GM18499 (cell line): ENCODE results near the gene LY6G5B.

ENCODE experiments used
- ATAC-seq: cut with Tn5 transposase; IDR thresholded peaks from one replicate; pipeline ENCODE4 v1.9.1; 2021; ENCODE audit warnings: moderate number of reproducible peaks; ENCODE audit not compliant: insufficient read depth, unreplicated experiment

The LY6G5B gene

DNA sequence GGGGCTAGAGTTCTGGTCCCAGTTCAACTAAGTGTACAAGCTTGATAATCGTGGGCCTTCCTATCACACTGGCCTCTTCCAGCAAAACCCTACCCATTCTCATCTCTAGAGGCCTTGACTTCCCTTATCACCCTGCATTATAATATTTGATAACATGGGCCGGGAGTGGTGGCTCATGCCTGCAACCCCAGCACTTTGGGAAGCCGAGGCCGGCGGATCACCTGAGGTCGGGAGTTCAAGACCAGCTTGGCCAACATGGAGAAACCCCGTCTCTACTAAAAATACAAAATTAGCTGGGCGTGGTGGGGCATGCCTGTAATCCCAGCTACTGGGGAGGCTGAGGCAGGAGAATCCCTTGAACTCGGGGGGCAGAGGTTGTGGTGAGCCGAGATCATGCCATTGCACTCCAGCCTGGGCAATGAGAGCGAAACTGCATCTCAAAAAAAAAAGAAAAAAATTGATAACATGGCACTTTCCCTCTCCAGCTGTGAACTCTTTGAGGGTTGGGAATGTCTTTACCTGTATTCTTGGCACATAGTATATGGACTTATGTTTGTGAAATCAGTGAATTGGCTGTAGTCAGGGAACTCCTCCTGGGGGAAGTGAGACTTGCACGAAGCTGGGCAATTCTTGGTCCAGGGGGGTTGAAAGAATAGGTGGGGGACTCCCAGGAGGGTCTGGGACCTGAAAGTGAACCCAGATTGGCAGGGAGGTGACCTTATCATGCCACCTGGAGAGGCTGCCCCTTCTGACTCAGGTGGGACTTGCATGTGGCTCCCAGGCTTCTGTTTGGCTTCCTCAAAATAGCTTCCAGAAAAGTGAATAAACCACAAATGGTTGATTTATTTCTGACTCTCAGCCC, 8.3 kb upstream of the LY6G5B start:
- ATAC-seq = no peak

DNA sequence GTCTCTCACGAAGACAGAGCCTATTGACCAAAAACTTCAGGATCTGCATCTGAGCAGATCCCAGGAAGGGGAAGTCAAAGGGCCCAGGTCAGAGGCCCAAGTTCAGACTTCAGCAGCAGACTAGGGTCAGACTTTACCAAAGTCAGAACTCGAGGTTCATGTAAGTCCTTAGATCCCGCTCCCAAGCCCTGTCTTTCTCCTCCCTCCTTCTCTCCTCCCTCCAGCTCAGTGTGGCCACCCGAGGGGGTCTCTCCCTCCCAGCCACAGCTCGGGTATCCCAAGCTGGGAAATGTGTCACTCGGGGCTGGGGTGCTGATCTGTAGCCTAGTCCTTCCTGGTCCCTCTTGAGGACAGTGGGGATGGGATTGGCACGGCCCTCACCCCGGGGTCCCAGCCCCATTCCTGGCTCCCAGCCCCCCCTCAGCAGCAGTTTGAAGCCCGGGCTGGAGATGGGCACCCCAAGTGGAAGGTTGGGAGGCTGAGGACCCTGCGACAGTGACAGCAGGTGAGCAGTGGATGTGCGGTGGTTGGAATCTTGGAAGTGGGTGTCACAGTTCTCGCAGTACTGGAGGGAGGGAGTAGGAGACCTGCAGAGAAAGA, 7.6 kb upstream of the LY6G5B start:
- ATAC-seq = no peak

DNA sequence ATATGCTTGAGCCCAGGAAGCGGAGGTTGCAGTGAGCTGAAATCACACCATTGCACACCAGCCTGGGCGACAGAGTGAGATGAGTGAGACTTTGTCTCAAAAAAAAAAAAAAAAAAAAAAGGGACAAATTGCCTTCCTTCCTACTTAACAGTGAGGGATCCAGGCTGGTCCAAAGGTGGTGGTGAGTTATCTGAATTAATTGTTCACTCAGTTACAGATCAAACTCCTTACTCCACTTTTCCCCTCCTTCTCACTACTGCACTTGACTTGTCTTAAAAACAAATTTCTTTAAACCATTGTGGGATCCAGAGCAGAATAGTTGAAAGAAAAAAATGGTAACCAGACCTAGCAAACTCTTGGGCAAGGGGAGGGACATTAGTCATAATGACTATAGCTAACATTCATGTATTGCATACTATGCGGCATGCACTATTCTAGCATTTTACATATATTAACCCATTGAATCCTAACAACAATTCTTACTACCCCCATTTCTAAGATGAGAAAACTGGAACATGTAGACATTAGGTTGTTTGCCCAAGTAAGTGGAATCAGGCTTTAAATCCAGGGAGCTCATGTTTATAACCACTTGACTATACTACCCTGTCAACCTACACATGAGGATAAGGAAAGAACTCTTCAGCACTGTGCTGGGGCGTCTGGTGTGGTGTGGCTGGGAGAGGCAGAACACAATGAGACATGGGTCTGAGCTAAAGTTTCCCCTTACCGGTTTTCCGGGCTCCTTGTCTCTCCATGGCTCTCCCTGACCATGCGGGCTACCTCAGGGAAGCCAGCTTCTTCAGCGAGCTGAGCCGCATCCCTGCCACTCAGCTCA, 6.4 kb upstream of the LY6G5B start:
- ATAC-seq = no peak

DNA sequence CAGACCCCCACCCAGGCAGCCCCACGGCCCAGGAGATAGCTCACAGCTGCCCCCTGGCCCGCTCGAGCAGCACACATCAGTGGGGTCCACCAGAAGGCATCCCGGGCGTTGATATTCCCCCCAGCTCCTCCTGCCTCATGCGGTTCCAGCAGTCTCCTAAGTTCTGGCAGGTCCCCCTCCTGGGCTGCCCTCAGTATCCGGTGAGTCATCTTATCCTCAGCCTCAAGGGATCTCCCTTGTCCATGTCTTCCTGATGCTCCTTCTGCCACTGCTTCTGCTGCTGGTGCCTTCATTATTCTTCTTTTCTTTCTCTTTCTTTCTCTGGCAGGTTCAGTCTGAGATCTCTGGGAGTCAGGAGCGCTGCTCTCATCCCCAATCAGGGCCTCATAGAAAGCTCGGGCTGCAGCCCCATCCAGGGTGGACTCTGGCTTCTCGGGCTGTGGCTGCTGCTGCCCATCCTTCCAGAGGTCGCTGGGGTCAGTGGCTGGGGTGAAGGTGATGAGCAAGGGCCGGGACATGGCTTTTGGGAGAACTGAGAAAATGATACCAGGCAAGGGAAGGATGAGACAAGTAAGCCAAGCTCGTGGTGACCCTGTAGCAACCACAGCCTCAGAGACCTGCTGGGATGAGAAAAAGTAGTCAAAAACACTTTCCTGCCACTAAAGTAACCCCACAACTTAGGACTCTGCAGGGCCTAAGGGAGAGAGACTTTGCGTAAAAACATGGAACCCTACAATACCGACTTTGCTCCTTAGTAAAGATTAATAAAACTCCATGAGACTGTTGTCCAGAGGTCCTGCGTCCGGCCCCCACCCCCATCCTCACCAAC, 5.6 kb upstream of the LY6G5B start:
- ATAC-seq = no peak

DNA sequence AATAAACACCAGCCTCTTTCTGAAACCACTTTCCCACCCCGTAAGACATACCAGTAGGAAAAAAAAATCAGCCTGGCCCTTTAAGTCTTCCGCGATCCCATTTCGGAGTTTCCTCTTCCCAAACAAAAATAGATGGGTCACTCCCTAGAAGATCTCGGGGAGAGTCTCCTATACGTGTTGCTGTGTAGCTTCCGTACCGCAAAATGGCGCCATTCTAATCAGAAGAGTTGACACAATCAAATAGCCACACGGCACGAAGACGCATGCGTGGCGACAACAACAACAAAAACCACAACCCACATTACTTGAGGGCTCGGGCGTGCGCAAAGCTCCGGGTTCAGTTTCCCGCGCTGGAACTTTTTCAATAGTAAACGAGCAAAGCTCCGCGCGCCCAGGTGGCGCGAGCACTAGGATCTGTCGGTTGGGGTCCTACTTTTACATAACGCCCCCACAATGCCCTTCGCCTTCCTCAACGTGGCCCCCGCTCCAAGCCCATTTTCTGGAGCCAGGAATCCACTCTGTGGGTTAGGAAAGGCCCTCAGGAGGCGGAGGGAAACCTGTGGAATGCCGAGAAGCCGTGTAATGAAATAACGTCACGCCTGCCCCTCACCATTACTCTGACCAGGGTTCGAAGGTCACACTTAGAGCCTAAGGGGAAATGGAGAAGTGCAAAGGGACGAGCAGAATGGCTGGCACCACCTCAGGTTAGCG, 4.8 kb upstream of the LY6G5B start, which contains the start of gene GPANK1:
TSS of gene GPANK1 (minus strand) at position 208 of the 711 bp plus-strand sequence. CDS start 519 bp downstream, outside the sequence.
- no peak for ATAC-seq

DNA sequence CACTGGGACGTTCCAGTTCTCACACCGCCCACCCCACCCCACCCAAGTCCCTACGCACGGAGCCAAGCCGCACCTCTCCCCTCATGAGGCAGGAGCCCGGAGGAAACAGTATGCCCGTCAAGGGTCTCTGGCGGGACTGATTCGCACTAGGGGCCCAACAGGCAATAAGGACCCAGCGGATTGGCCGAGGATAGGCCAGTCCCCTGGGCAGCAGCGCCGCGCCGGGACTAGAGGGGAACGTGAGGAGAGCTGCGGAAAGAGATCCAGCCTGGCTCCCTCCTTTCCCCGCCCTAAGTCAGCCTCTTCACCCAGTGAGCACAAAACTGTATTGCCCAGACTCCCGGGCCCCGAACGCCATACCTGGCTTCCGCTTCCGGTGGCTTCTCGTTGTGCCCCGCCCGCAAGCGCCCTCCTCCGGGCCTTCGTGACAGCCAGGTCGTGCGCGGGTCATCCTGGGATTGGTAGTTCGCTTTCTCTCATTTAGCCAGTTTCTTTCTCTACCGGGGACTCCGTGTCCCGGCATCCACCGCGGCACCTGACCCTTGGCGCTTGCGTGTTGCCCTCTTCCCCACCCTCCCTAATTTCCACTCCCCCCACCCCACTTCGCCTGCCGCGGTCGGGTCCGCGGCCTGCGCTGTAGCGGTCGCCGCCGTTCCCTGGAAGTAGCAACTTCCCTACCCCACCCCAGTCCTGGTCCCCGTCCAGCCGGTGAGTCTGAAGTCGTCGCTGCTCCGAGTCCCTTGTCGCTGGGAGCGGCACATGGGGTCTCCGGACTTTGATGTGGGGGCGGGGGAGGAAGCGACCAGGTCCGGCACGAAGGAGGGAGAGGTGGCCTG, 4.1 kb upstream of the LY6G5B start, which contains the start of gene CSNK2B:
TSS of gene CSNK2B (plus strand) at position 580 of the 836 bp plus-strand sequence. CDS start 752 bp downstream, outside the sequence.
- peak; percentile 51 for ATAC-seq

DNA sequence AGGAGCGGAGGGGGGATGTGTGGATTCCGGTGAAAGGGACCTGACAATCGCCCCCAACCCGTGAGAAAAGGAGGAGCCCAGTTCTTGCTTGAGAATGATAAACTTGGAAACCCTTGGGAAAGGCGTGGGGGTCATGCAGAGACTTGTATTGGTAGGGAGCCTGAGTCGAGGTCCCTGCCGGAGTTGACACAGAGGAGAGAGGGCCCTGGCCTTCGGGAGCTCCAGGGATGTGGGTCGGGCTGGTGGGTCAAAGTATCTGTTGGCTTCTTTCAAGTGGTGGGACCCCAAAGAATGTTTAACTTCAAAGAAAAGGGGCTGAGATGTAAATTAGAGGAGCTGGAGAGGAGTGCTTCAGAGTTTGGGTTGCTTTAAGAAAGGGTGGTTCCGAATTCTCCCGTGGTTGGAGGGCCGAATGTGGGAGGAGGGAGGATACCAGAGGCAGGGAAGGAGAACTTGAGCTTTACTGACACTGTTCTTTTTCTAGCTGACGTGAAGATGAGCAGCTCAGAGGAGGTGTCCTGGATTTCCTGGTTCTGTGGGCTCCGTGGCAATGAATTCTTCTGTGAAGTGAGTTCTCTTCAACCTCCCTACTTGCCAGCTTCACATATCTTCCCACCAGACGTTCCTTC, 3.3 kb upstream of the LY6G5B start:
- ATAC-seq = no peak

DNA sequence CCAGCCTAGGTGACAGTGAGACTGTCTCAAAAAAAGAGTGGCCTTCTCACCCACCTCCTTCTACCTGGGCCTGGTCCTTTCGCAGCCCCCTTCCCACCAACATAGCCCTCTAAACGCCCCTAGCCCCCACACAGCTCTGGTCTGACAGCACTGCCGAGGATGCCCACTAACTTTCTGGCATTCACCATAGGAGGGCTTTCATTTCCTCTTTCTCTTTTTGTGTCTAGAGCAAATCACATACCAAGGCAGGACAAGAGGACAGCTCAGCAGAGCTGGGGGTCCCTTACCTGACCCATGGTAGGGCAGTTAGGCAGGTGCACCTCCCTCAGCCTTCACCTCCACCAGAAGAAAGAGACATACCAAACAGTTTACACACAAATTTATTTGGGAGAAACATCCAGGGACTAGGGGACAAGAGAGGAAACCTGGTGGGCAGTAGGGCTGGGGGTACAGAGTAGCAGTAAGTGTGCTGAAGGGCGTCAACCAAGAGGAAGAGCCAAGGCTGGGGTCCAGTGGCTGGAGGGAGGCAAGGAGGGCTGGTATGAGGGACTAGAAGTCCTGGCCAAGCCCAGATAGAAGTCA, 6.6 kb downstream of the LY6G5B start:
- ATAC-seq = no peak

DNA sequence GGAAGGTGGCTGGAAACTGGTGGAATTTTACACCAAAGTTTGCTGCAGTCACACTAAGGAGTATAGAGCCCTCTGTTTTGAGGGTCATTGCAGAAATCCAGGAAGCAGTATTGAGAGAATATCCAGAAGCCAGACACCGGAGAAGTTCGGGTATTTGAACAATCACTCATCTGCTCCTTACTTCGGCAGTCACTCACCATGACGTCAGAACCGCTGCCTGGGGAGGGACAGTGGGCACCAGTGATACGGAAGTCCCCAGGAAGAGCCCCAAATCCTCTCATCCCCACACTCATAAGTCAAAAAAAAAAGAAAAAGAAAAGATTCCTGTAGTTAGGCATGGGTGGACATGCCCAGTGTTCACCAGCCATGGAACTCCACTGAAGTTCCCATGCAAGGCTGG, 7.1 kb downstream of the LY6G5B start:
- no peak for ATAC-seq

DNA sequence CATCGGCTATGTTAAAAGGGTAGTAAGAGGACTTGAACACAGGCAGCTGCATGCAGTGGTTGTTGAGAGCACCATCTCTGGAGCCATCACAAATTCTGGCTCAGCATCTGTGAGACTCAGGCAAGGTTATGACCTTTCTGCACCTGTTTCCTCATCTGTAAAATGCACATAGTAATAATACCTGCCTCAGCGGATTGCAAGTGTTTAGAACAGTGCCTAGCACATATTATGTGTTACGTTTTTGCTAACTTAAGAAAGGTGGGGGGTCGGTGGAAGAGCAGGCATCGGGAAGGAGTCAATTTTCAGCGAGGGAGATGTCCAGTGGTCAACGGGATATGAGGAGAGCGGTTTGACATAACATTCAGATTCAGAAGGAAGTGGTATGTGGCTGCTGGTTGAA, 8.2 kb downstream of the LY6G5B start:
- ATAC-seq = no peak

DNA sequence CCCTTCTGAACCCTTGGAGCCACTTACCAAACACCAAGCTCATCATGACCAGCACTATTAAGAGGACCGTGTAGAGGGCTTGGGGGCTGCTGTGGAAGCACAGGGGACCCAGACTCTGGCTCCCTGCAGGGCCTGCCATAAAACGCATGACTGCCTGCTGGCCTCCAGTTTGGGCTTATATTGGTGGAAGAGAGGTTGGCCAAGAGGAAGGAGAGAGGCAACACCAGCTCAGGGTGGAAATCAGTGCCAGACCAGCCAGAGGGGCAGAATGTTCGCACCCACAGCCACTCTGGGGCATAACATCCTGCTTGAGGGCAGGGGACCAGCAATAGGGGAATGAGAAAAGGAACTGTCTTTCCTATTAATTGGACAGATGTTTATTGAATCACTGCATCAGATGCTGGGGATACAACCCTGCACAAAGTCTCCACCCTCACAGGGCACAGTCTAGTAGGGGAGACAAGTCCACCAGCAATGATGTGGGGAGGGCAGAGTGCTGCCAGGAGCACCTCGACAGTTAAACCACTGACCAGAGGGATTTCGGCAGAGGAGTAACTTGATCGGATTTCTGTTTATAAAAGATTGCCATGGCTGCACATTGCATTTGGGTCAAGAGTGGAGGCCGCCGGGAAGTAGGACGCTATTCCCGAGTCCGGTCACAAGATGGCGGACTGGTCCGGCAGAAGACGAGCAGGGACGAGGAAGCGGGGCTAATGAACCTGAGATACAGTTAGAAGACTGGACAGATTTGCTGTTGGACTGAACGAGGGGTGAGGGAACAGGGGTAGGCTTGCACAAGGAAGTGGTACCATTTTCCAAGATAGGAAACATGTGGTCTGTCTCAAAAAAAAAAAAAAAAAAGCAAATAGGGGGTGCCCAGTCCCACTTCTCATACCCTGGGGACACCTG, 10.7 kb downstream of the LY6G5B start, which contains the start of gene LY6G5C:
TSS of gene LY6G5C (minus strand) at position 842 of the 909 bp plus-strand sequence. CDS start at position 148, 694 bp downstream.
- ATAC-seq = no peak

DNA sequence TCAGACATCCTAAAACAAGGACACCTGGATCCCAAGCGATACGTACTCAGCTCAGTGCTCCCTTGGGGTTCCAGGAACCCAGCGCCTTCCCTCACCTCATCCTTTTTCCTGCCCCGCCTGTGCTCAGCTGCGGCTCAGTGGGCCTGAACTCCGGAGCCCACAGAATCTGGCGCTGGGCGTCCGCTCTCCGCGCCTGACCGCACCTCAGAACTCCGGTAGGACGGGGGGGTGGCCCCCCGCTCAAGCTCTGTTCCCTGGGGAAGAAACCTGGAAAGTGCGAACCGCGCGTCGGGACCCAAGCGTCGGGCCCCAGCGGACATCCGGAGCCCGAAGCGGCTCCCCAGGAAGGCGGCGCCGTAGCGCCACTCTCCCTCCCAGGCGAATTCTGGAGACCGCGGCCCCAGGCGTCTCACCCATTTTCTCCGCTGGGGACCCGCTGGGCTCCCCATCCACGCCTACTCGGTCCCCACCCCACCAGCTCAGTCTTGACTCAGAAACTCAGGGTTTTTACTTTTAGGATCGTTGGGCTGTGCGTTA, 11.4 kb downstream of the LY6G5B start:
- ATAC-seq = no peak

DNA sequence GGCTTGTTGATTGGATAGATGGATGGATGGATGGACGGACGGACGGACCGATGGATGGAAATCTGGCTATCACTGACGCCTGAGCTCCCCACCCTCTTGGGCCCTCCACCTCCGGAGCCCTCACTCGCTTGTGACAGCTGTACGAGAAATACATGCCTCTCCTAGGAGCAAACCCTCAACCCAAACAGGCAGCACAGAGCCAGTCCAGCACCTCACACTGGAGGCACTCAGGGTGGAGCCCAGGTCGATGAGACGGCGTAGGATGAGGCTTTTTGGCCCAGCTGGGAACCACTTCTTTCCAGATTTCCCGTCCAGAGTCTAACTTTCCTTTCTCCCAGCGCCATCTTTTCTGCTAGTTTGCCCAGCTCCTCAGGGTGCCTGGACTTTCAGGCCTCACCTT, 13.8 kb downstream of the LY6G5B start:
- ATAC-seq = no peak

DNA sequence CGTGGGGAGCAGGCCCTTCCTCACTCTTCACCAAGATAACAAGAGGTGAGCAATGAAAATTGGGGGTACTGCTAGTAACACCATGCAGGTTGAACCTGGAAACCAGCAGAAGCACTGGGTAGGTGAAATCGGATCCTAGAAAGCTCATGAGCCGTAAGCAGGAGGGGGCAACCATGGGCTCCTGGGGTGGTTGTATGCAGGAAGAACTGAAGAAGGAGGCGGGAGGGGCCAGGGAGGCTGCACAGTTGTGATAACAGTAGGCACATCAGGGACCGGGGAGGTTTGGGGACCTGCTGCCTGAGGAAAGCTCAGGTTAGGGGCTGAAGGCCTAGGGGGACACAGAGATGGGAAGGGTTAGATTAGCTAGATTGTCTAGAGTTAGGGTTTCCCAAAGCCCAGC, 16.7 kb downstream of the LY6G5B start:
- no peak for ATAC-seq

DNA sequence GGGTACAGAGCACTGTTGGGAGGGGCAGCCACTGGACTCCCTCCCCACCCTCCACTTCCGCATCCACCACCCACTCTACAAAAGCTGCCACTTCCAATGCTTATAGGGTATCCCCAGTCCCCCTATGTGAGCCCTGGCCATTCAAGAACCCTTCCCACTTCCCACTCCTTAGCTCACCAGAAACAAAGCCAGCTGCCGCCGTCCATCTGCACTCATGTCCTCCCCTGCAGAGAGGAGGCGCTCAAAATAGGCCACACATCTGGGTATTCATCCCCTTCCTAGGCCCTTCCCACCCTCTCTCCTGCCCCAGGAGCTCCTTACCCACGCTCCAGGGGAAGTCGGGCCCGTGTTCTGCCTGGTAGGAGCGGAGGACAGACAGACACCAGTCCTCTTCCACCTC, 17.5 kb downstream of the LY6G5B start:
- no peak for ATAC-seq
